Spleen (tissue), 7 donors: Measurements from ENCODE around the gene MARCHF10.

Experiments used
- POLR2A ChIP-seq, 3 donors: fragments of 450-650 bp; IDR thresholded peaks; one replicate each; pipeline ENCODE4 v1.5.1; 2017; ENCODE audit warnings: antibody characterized with exemption in 3 of 3, mild to moderate bottlenecking in 1 of 3
- TF ChIP-seq, protein P1 (sequence below), 11 experiments: fragments of 200-600 bp in 7 of 11; fragments of 450-650 bp in 4 of 11; sonication (generic) in 4 of 11; IDR thresholded peaks in 8 of 11; conservative IDR thresholded peaks in 3 of 11; 1 replicate in 7 of 11; 2 replicates in 4 of 11; pipeline versions ENCODE4 v1.4.0 to v1.8.0; 2016 to 2021; ENCODE audit warnings: antibody characterized with exemption in 11 of 11, inconsistent platforms in 4 of 11, mild to moderate bottlenecking in 1 of 11
- donor health status: DM: no; HTN: no; CAD: no; lungs with moderate emphysema.
- donor health status: DM: no; HTN: no; CAD: no.
- donor health status: DM: no; HTN: no; CAD: no.

DNA sequence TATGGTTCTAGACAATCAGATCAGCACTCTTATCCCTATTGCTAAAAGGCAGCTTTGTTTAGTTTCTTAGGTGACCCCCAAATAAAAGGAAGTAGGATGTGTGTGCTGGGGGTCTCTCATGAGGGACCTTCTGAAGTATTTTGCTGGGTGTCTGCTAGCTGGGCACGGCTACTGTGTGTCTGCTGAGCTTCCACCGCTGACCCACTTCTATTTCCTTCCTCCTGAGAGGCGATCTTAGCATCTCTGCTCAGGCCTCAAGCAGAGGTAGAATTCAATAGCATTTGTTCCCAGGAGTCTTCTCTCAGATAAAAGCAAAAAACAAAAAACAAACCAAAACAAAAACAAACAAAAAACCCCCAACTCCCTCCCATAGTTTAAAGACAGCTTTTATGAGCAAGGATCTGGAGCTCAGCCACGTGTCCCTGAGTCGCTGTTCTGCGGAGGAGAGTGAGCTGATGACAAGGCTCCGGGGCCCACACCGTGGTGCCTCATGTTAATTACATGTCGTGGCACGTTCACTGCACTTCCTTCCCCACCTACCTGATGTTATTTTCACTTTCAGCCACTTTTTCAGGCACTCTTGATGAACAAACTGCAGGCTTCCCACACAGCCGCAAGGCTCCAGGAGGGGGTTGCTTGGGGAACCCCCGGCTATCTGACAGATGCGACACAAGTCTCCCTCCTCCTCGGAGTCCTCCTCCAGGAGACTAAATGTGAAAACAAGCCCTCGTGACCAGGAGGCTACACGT lies 83.5 kb downstream of the MARCHF10 start:
- TF ChIP-seq, protein P1, sequence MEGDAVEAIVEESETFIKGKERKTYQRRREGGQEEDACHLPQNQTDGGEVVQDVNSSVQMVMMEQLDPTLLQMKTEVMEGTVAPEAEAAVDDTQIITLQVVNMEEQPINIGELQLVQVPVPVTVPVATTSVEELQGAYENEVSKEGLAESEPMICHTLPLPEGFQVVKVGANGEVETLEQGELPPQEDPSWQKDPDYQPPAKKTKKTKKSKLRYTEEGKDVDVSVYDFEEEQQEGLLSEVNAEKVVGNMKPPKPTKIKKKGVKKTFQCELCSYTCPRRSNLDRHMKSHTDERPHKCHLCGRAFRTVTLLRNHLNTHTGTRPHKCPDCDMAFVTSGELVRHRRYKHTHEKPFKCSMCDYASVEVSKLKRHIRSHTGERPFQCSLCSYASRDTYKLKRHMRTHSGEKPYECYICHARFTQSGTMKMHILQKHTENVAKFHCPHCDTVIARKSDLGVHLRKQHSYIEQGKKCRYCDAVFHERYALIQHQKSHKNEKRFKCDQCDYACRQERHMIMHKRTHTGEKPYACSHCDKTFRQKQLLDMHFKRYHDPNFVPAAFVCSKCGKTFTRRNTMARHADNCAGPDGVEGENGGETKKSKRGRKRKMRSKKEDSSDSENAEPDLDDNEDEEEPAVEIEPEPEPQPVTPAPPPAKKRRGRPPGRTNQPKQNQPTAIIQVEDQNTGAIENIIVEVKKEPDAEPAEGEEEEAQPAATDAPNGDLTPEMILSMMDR (IDR thresholded peaks at IDR 0.05 in 8 of 11, conservative IDR thresholded peaks at IDR 0.05 in 3 of 11), result peak in 1 of 11 experiments; percentile 22
- no peak for TF ChIP-seq POLR2A (IDR thresholded peaks at IDR 0.05)
